C4-2B (cell line): ENCODE measurements around the gene CREB5.

Experiments
- H3K27ac ChIP-seq: fragments of 450-650 bp; 2 replicates; pipeline ENCODE4 v1.5.1; 2017
- ZFX ChIP-seq: fragments of 450-650 bp; IDR thresholded peaks from 2 replicates; pipeline ENCODE4 v1.6.1; 2017
- TF ChIP-seq, protein P1 (sequence below): fragments of 450-650 bp; conservative IDR thresholded peaks from 2 replicates; pipeline ENCODE4 v1.5.1; 2017; ENCODE audit warnings: mild to moderate bottlenecking

The CREB5 gene

DNA sequence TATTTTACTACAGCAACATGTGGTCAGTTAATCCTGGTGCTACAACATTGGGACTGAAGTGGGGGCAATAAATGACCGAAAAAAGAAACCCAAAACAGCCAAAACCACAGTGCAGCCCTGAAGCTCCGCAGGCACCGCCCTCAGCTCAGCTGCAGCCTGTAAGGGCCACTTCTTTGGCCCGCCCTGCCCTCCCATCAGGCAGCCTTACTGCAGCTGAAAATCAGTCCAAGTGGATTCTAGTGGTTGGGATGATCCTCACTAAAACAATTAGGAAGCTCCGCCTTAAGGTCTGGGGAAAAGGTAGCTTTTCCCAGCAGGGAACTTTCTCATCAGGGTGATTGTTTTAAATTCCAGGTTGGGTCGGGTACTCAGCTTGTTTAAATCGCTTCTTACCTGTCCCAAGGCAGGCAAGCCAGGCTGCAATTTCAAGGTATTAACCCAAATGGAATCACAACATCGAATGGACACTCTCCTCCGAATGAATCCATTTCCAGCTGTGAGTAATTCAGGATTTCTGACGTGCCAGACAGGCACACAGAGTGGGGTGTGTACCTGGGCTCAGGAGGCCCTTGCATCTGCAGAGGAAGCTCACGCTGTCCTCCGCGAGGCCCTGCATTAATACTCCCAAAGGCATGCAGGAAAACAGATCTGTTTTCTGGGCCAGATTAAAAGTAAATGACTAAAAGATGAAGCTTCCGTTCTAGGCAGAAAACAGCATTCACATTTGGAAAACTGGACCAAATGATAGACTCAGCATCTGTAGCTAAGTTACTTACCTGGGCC is 104.3 kb downstream of the CREB5 start:
- H3K27ac ChIP-seq: no peak overlapping the region
- no peak for TF ChIP-seq ZFX
- TF ChIP-seq, protein P1, sequence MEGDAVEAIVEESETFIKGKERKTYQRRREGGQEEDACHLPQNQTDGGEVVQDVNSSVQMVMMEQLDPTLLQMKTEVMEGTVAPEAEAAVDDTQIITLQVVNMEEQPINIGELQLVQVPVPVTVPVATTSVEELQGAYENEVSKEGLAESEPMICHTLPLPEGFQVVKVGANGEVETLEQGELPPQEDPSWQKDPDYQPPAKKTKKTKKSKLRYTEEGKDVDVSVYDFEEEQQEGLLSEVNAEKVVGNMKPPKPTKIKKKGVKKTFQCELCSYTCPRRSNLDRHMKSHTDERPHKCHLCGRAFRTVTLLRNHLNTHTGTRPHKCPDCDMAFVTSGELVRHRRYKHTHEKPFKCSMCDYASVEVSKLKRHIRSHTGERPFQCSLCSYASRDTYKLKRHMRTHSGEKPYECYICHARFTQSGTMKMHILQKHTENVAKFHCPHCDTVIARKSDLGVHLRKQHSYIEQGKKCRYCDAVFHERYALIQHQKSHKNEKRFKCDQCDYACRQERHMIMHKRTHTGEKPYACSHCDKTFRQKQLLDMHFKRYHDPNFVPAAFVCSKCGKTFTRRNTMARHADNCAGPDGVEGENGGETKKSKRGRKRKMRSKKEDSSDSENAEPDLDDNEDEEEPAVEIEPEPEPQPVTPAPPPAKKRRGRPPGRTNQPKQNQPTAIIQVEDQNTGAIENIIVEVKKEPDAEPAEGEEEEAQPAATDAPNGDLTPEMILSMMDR: no peak

DNA sequence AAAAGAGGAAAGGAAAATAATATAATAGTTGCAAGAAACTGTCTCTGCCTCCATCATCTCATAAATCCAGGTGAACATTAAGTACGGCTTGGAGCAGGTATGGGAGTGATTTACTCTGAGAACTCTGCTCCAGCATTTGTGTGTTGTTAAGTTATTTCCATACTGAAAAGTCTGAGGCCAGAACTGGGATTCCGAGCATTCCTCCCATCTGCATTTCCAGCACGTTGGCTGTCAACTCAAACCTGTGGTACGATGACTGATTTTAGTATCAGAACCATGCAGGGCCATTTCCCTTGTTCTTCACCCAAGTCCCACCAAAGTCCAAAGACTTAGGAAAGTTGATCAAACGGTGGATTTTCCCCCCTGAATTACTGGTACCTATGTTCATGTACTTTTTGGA is 104.9 kb downstream of the CREB5 start:
- no peak for TF ChIP-seq ZFX
- TF ChIP-seq, protein P1: no peak
- H3K27ac ChIP-seq: no peak overlapping the region

DNA sequence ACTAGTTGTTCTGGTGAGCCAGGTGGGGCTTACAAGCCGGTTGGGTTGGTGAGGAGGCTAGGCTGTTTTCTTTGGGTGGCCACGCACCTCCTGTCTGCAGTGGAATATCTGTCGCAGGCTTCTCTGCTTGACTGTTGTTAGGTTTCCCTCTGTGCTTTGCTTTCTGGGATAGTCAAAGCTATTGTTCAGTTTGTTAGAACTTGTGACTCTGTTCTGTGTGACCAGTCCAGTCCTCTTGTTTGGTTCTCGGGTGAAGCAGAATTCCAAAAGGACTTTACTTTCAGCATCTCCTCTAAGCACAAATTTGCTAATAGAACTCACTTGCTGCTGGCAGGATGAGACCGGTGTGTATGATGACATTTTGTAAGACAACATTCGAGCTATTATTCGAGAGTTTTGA is 105.3 kb downstream of the CREB5 start:
- no peak overlapping the region for H3K27ac ChIP-seq
- TF ChIP-seq, protein P1: no peak
- TF ChIP-seq ZFX: no peak

DNA sequence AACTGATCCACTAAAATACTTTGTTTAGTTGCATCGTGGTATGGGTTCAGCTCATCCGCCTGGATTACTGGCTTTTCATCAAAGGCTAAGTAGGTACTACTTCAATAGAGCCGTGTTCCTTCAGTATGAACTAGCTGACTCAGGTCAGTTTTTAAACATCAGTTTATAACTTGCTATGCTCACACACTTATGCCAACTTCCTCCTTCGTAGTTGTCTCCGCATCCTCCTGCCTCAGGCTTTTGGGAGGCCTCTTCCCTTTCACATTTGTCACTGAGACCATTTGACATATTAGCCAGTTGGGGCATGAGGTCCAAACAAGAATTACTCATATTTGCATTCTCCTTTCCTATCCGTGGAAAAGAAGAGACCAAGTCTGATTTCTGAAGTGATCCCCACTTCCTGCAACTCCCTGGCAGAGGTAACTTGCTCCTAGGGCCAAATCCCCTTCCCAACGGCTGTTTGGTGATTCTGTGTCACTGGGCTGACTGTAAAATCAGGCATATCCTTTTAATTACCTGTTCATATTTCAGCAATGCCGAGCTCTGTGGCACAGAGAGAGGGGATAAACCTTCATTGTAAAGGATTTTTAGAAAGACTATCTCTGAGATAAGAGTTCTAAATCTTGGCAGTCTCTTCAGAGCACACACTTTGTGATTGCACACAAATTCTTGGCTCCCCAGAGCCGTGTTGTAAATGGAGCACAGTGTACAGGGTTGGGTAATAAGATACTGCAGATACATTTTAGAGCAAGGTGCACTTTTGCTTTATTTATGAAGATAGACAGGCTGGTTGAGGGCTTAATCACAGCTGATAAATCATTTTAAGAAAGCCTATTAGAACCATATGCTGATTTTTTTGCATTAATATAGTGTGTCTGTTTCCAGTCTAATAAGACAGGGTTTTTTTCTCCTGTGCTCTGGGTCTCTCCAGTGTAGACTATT is 108.0 kb downstream of the CREB5 start:
- no peak for TF ChIP-seq ZFX
- TF ChIP-seq, protein P1: no peak
- no peak overlapping the region; the same call in 1 of the 2 replicates for H3K27ac ChIP-seq

DNA sequence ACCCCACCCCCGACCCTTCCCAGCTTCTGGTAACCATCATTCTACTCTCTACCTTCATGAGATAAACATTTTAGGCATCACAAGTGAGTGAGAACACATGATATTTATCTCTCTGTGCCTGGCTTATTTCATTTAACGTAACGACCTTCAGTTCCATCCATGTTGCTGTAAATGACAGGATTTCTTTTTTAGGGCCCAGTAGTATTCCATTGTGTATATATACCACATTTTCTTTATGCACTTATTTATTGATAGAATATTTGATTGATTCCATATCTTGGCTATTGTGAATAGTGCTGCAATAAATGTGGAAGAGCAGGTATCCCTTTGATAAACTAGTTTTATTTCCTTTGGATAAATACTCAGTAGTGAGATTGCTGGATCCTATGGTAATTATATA is 112.7 kb downstream of the CREB5 start:
- H3K27ac ChIP-seq: no peak overlapping the region
- no peak for TF ChIP-seq ZFX
- TF ChIP-seq, protein P1: no peak

DNA sequence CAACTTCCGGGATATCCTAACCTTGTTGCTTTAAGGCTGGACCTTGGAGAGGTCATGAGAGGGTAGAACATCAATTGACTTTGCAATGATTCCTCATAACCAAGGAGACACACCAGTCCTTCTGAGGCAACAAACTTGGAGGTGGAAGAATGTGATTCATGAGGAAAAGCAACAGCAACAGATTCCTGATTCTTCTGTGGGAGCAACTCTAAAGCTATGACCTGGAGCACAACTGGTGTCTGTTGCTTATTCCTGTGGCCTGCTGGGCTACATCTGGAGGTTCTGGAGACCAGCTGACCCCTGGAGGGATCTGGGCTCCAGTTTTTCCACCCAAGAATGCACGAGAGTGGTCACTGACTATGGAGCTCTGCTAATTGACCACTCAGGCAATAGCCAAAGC is 116.6 kb downstream of the CREB5 start:
- H3K27ac ChIP-seq: no peak overlapping the region
- no peak for TF ChIP-seq ZFX
- TF ChIP-seq, protein P1: no peak

DNA sequence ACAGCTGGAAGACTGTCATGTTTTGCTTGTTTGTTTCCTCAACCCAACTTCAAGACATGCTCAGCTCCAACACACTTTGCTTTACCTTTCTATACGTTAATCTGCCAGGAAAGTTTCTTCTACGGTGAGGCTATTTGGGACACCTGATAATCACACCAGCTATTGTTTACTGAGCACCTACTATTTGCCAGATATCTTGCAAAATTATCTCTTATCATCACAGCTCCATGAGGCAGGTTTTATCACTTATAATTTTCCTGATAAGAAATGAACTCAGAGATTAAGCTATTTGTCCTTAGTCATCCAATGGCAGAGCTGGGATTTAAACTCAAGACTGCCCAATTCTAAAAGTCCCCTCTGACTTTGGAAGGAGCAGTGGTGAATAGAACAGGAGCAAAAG is 117.4 kb downstream of the CREB5 start:
- no peak overlapping the region for H3K27ac ChIP-seq
- no peak for TF ChIP-seq ZFX
- TF ChIP-seq, protein P1: no peak
